SK-N-SH treated with all-trans-retinoic acid at 6 μM for 48 hours (cell line): Measurements from ENCODE around the gene PRR33.

Source experiments
- ATAC-seq: fragments of 200-7000 bp; cut with Tn5 transposase; 3 replicates; pipeline ENCODE4 v1.9.1; 2020; ENCODE audit warnings: mild to moderate bottlenecking, moderate library complexity
- ARNTL ChIP-seq: fragments of 450-650 bp; formaldehyde crosslinking; IDR thresholded peaks from 2 replicates; pipeline ENCODE4 v1.5.0; 2020; ENCODE audit warnings: low read depth, mild to moderate bottlenecking, moderate library complexity, borderline replicate concordance
- BACH2 ChIP-seq: fragments of 250-450 bp; sonication (Bioruptor Pico); IDR thresholded peaks from 2 replicates; pipeline ENCODE4 v1.9.0; 2021; ENCODE audit warnings: mild to moderate bottlenecking, borderline replicate concordance
- CSDC2 ChIP-seq: fragments of 250-450 bp; sonication (Bioruptor Pico); IDR thresholded peaks from 2 replicates; pipeline ENCODE4 v1.5.0; 2020; ENCODE audit warnings: mild to moderate bottlenecking, moderate library complexity
- ESRRG ChIP-seq: fragments of 250-450 bp; sonication (Bioruptor Pico); IDR thresholded peaks from 2 replicates; pipeline ENCODE4 v1.6.1; 2021; ENCODE audit warnings: mild to moderate bottlenecking
- ISL1 ChIP-seq: fragments of 250-450 bp; sonication (Bioruptor Pico); IDR thresholded peaks from 2 replicates; pipeline ENCODE4 v2.1.2; 2022; ENCODE audit warnings: mild to moderate bottlenecking, moderate library complexity
- OSR1 ChIP-seq: fragments of 250-450 bp; sonication (Bioruptor Pico); IDR thresholded peaks from 2 replicates; pipeline ENCODE4 v1.8.0; 2022; ENCODE audit warnings: moderate library complexity, mild to moderate bottlenecking, inconsistent platforms
- PPARA ChIP-seq: fragments of 250-450 bp; sonication (Bioruptor Pico); IDR thresholded peaks from 2 replicates; pipeline ENCODE4 v1.5.0; 2020; ENCODE audit warnings: mild to moderate bottlenecking, borderline replicate concordance
- SNAI2 ChIP-seq: fragments of 250-450 bp; sonication (Bioruptor Pico); IDR thresholded peaks from 2 replicates; pipeline ENCODE4 v1.5.0; 2020; ENCODE audit warnings: mild to moderate bottlenecking, moderate library complexity
- TOX ChIP-seq: fragments of 250-450 bp; sonication (Bioruptor Pico); IDR thresholded peaks from 2 replicates; pipeline ENCODE4 v1.8.0; 2021; ENCODE audit warnings: mild to moderate bottlenecking, moderate library complexity, borderline replicate concordance
- ZC3H10 ChIP-seq: fragments of 250-450 bp; sonication (Bioruptor Pico); IDR thresholded peaks from 2 replicates; pipeline ENCODE4 v1.5.1; 2021; ENCODE audit warnings: mild to moderate bottlenecking, moderate library complexity
- ZFP3 ChIP-seq: fragments of 250-450 bp; sonication (Bioruptor Pico); IDR thresholded peaks from 2 replicates; pipeline ENCODE4 v1.5.0; 2020; ENCODE audit warnings: mild to moderate bottlenecking, moderate library complexity
- ZFP30 ChIP-seq: fragments of 450-650 bp; formaldehyde crosslinking; IDR thresholded peaks from 2 replicates; pipeline ENCODE4 v1.5.0; 2022; ENCODE audit warnings: mild to moderate bottlenecking, moderate library complexity
- ZNF565 ChIP-seq: fragments of 450-650 bp; formaldehyde crosslinking; conservative IDR thresholded peaks from 2 replicates; pipeline ENCODE4 v1.5.0; 2020; ENCODE audit warnings: low read depth, mild to moderate bottlenecking, moderate library complexity
- ZNF70 ChIP-seq: fragments of 450-650 bp; formaldehyde crosslinking; IDR thresholded peaks from 2 replicates; pipeline ENCODE4 v1.5.0; 2020; ENCODE audit warnings: mild to moderate bottlenecking, moderate library complexity
- ZNF8 ChIP-seq: fragments of 450-650 bp; formaldehyde crosslinking; IDR thresholded peaks from 2 replicates; pipeline ENCODE4 v1.5.0; 2020; ENCODE audit warnings: mild to moderate bottlenecking, moderate library complexity
- TF ChIP-seq, protein P1 (sequence below): fragments of 250-450 bp; sonication (Bioruptor Pico); IDR thresholded peaks from 2 replicates; pipeline ENCODE4 v1.8.0; 2021; ENCODE audit warnings: low read depth, mild to moderate bottlenecking, moderate library complexity, borderline replicate concordance
- TF ChIP-seq, protein P2 (sequence below): fragments of 250-450 bp; sonication (Bioruptor Pico); IDR thresholded peaks from 2 replicates; pipeline ENCODE4 v1.5.1; 2020; ENCODE audit warnings: low read depth, mild to moderate bottlenecking, moderate library complexity
- TF ChIP-seq, protein P3 (sequence below): fragments of 250-450 bp; sonication (Bioruptor Pico); IDR thresholded peaks from 2 replicates; pipeline ENCODE4 v1.5.0; 2020; ENCODE audit warnings: mild to moderate bottlenecking, moderate library complexity

The PRR33 gene

DNA sequence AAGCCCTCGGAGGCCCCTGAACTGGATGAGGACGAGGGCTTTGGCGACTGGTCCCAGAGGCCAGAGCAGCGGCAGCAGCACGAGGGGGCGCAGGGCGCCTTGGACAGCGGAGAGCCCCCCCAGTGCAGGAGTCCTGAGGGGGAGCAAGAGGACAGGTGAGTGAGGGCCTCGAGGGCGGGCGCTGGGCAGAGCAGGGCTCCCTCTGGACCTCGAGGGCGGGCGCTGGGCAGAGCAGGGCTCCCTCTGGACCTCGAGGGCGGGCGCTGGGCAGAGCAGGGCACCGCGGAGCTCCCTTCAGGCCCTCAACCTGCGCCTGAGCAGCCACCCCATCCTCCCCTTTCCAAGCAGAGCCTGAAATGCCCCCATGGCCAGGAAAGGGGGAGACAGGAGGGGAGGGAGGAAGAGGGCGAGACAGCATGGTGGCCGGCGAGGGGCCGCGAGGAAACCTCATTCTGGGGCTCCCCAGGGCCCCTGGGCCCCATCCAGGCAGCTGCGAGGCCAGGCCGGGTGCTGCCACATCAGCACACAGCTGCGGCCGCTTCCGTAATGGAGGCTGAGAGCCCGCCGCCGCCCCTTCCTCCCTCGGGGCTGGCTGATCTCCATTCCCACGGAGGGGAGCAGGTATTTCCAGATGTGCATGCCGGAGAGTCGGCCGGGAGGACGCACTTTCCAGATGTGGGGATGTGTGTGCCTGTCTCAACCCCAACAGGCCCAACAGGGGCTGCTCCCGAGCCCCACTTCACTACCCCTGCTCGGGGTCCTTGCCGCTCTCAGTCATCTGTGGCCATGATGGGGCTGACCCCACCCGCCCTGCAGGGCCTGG, 10.0 kb downstream of the PRR33 start (continued):
- TF ChIP-seq ISL1 (CRISPR knock-in tag) (no peak), BACH2 (CRISPR knock-in tag) (no peak), TOX (no peak), PPARA (CRISPR knock-in tag) (no peak), ESRRG (no peak), ARNTL (CRISPR knock-in tag) (no peak), ZFP30 (CRISPR knock-in tag) (no peak), CSDC2 (CRISPR knock-in tag) (no peak), ZC3H10 (CRISPR knock-in tag) (no peak), SNAI2 (no peak), ZFP3 (CRISPR knock-in tag) (no peak)
- TF ChIP-seq, protein P1, sequence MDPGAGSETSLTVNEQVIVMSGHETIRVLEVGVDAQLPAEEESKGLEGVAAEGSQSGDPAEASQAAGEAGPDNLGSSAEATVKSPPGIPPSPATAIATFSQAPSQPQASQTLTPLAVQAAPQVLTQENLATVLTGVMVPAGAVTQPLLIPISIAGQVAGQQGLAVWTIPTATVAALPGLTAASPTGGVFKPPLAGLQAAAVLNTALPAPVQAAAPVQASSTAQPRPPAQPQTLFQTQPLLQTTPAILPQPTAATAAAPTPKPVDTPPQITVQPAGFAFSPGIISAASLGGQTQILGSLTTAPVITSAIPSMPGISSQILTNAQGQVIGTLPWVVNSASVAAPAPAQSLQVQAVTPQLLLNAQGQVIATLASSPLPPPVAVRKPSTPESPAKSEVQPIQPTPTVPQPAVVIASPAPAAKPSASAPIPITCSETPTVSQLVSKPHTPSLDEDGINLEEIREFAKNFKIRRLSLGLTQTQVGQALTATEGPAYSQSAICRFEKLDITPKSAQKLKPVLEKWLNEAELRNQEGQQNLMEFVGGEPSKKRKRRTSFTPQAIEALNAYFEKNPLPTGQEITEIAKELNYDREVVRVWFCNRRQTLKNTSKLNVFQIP (CRISPR knock-in tag): no peak

DNA sequence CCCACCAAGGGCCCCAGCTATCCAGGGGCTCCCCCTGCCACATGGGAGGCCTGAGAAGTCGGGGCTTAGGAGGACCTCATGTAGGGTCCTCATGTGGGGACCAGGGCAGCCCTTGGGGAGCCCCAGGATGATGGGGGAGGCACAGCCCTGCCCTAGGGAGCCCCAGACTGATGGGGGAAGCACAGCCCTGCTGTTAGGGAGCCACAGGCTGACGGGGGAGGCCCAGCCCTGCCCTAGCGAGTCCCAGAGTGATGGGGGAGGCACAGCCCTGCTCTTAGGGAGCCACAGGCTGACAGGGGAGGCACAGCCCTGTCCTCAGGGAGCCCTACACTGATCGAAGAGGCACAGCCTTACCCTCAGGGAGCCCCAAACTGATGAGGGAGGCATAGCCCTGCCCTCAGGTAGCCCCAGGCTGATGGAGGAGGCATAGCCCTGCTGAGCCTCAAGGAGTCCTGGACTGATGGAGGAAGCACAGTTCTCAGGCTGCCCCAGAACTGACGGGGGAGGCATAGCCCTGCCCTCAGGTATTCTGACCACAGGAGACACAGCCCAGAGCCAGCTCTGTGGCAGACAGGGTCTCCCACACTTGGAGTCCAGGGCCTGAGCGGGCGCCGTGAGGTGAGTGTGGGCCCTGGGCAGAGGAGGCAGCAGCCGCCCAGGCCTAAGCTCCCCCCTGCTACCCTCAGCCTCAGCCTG, 10.8 kb downstream of the PRR33 start:
- TF ChIP-seq ESRRG (no peak), ISL1 (CRISPR knock-in tag) (no peak), TOX (no peak), ARNTL (CRISPR knock-in tag) (no peak), OSR1 (CRISPR knock-in tag) (no peak), ZFP30 (CRISPR knock-in tag) (no peak), ZNF8 (CRISPR knock-in tag) (no peak)
- TF ChIP-seq, protein P2, sequence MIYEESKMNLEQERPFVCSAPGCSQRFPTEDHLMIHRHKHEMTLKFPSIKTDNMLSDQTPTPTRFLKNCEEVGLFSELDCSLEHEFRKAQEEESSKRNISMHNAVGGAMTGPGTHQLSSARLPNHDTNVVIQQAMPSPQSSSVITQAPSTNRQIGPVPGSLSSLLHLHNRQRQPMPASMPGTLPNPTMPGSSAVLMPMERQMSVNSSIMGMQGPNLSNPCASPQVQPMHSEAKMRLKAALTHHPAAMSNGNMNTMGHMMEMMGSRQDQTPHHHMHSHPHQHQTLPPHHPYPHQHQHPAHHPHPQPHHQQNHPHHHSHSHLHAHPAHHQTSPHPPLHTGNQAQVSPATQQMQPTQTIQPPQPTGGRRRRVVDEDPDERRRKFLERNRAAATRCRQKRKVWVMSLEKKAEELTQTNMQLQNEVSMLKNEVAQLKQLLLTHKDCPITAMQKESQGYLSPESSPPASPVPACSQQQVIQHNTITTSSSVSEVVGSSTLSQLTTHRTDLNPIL (CRISPR knock-in tag): no peak
- TF ChIP-seq, protein P3, sequence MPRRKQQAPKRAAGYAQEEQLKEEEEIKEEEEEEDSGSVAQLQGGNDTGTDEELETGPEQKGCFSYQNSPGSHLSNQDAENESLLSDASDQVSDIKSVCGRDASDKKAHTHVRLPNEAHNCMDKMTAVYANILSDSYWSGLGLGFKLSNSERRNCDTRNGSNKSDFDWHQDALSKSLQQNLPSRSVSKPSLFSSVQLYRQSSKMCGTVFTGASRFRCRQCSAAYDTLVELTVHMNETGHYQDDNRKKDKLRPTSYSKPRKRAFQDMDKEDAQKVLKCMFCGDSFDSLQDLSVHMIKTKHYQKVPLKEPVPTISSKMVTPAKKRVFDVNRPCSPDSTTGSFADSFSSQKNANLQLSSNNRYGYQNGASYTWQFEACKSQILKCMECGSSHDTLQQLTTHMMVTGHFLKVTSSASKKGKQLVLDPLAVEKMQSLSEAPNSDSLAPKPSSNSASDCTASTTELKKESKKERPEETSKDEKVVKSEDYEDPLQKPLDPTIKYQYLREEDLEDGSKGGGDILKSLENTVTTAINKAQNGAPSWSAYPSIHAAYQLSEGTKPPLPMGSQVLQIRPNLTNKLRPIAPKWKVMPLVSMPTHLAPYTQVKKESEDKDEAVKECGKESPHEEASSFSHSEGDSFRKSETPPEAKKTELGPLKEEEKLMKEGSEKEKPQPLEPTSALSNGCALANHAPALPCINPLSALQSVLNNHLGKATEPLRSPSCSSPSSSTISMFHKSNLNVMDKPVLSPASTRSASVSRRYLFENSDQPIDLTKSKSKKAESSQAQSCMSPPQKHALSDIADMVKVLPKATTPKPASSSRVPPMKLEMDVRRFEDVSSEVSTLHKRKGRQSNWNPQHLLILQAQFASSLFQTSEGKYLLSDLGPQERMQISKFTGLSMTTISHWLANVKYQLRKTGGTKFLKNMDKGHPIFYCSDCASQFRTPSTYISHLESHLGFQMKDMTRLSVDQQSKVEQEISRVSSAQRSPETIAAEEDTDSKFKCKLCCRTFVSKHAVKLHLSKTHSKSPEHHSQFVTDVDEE (CRISPR knock-in tag): no peak
- ATAC-seq: no peak

DNA sequence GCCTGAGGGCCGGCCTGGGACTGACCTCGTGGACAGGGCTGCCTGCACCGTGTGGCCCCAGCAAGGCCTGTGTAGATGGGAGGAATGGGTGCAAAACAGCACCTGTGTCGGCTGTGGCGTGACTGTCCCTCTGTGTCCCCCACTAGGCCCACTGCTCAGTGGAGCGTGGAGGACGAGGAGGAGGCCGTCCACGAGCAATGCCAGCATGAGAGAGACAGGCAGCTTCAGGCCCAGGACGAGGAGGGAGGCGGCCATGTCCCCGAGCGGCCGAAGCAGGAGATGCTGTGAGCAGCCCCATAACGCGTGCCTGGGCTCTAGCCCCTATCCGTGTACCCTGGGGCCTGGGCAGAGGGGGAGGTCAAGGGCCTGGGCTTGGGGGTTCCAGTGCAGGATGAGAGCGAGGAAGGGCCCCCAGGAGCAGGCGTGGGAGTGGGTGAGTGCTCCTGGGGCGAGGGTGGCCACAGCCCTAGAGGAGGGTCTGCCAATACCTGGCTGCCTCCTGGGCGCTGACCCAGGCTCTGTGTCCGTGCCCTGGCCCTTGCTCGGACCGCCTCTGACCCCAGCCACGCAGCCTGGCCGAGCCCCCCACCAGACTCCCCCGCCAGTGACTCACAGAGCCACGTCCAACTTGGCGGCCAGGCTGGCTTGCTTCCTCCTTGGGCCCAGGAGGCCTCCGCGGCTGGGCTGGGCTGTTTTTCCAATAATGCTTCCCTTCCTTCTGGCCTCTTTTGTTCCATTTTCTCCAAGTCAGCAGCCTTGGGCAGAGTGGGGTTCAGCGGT, 11.6 kb downstream of the PRR33 start:
- TF ChIP-seq ZNF70 (no peak), ZNF8 (CRISPR knock-in tag) (no peak), ESRRG (no peak), PPARA (CRISPR knock-in tag) (no peak), ZNF565 (CRISPR knock-in tag) (no peak), TOX (no peak), OSR1 (CRISPR knock-in tag) (no peak)
- TF ChIP-seq, protein P3 (CRISPR knock-in tag): no peak
- TF ChIP-seq, protein P2 (CRISPR knock-in tag): no peak

More for the DNA sequence above, 11.6 kb downstream of the PRR33 start:
- ATAC-seq: no peak
